HFFc6 (cell line): ENCODE measurements around the gene LINC00632. TPM values are rescaled to one million over a fixed set of nuclear protein-coding genes. Genes with fewer than 3 reads are reported as not detected.
A peak's percentile ranks its signal among the peaks of the same experiment; 100 is the strongest.

ENCODE experiments used
- DNase-seq: peaks from one replicate; pipeline ENCODE4 v3.0.0-alpha.2; 2018
- H3K27ac Mint-ChIP-seq: 2 replicates; pipeline ENCODE4 v1.8.0; 2020; ENCODE audit warnings: mild to moderate bottlenecking, mixed read lengths
- H3K27me3 Mint-ChIP-seq: 2 replicates; pipeline ENCODE4 v1.8.0; 2021; ENCODE audit warnings: mild to moderate bottlenecking, moderate library complexity, mixed read lengths; ENCODE audit not compliant: insufficient read depth
- H3K36me3 Mint-ChIP-seq: 2 replicates; pipeline ENCODE4 v1.8.0; 2021; ENCODE audit warnings: low read depth, mixed read lengths
- H3K4me1 Mint-ChIP-seq: 2 replicates; pipeline ENCODE4 v1.8.0; 2020; ENCODE audit warnings: low read depth, mixed read lengths
- H3K4me3 Mint-ChIP-seq: 2 replicates; pipeline ENCODE4 v1.8.0; 2020; ENCODE audit warnings: mild to moderate bottlenecking, moderate library complexity, mixed read lengths
- H3K9me3 Mint-ChIP-seq: 2 replicates; pipeline ENCODE4 v1.8.0; 2020; ENCODE audit warnings: mild to moderate bottlenecking, mixed read lengths
- total RNA-seq, 6 experiments: library from RNA; stranded (reverse); fragmentation: NEBNext Ultra II Directional; extraction: Animal tissue kit (Norgen Biotek cat#: 25700); gene quantifications; 2 replicates in 1 of 6; 3 replicates in 5 of 6; pipeline ENCODE4 v1.2.3, GENCODE V29; 2021
- TF ChIP-seq, protein P1 (sequence below): fragments of 200-600 bp; sonication (generic); IDR thresholded peaks from 2 replicates; pipeline ENCODE4 v1.5.0; 2021; ENCODE audit warnings: antibody characterized with exemption, mild to moderate bottlenecking

The LINC00632 gene
- total RNA-seq, 6 experiments from 2014 or later = 115 to 236 (median 155) TPM

DNA sequence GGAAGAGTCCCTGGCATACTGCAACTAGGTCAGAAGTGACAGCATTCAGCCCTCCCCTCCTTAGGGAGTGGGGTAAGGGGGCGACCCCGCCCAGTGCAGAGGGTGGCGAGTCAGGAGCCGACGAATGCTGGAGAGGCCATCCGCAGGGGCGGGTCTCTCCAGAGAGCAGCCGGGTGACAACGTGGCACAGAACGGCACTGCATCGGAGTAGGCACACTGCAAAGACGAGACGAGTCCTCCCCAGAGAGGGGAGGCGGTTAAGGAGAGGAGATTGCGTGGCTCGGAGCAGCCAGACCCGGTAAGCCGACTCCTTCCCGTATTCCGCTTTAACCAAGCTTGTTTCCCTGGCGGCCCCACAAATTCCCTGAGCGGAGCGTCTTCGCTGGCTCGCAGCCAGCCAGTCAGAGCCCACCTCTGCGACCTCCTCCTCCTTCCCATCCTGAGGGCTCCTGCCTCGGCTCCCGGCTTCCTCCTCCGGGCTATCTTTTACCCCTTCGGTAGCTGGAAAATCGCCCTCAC lies 54.9 kb downstream of the LINC00632 start:
- Mint-ChIP-seq H3K27ac (peak overlapping the region; percentile 93), H3K9me3 (no peaks in the 10 kb centered on the region), H3K36me3 (no peaks in the 10 kb centered on the region), H3K27me3 (no peaks in the 10 kb centered on the region), H3K4me3 (peak overlapping the region; percentile 97), H3K4me1 (peaks cover 38% of the 10 kb centered on the region)
- DNase-seq = peak; percentile 41
- TF ChIP-seq, protein P1, sequence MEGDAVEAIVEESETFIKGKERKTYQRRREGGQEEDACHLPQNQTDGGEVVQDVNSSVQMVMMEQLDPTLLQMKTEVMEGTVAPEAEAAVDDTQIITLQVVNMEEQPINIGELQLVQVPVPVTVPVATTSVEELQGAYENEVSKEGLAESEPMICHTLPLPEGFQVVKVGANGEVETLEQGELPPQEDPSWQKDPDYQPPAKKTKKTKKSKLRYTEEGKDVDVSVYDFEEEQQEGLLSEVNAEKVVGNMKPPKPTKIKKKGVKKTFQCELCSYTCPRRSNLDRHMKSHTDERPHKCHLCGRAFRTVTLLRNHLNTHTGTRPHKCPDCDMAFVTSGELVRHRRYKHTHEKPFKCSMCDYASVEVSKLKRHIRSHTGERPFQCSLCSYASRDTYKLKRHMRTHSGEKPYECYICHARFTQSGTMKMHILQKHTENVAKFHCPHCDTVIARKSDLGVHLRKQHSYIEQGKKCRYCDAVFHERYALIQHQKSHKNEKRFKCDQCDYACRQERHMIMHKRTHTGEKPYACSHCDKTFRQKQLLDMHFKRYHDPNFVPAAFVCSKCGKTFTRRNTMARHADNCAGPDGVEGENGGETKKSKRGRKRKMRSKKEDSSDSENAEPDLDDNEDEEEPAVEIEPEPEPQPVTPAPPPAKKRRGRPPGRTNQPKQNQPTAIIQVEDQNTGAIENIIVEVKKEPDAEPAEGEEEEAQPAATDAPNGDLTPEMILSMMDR = no peak

DNA sequence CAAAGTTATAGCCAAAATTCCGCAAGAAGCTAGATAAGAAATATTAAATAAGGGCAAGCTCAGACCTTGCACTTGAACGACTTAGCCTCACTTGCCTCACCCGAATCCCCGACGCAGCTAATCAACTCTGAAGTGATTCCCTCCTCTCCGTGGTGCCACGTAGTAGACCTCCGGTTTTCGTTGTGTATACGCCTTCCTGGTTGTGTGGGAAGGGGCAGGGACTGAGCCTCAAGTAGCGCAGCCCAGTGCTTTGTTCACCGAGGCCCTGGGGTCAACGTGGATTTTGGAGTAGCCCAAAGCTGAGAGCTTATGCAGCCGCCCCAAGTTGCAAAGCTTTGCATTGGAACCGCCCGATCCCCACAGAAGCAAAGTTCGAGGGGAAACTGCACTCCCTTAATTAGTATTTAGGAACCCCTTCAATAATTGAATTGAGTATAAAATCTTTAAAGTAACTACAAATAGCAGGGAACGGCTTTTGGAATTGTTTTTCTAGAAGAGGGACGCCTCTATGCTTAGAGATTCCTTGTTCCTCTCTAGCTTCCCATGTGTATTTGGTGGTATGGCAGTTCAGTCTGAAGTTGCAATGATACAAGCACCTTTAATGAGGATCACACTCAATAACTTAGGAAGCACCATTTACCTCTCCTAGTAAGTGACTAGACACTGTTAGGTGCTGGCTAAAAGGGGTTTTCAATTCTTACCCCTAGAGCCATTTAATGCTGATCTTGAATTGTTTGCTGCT lies 55.7 kb downstream of the LINC00632 start:
- Mint-ChIP-seq H3K9me3 (no peaks in the 10 kb centered on the region), H3K4me3 (peak overlapping the region; percentile 97), H3K4me1 (peaks cover 43% of the 10 kb centered on the region), H3K27me3 (no peaks in the 10 kb centered on the region), H3K36me3 (no peaks in the 10 kb centered on the region), H3K27ac (peak overlapping the region; percentile 93)
- TF ChIP-seq, protein P1 = no peak
- DNase-seq = no peak

DNA sequence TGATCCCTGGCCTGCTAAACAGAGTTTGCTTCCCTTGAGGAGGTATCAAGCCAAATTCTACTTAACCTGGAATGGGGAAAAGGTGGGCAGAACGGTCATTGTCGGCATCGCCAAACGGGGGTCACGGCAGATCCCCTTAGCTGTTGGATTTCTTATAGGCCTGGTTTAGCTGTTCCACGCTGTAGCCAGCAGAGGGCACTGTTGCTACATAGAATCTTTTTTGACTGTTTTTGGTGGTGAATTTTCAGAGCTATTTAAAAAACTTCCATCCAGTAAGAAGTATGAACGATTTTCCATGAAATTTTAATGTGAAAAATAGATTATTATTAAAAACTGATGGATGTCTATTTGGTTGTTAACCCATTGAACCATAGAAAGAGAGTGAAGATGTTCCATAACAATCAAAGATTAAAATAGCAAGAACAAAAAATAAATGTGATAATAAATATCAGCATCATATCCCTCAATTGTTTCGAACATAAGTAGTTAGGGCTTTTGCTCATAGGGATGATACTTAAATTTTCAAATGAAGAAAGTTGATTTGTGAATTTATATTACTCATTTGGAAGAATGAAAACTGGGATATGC lies 56.6 kb downstream of the LINC00632 start:
- Mint-ChIP-seq H3K27ac (peak overlapping the region; percentile 93), H3K4me1 (peaks cover 43% of the 10 kb centered on the region), H3K4me3 (peak overlapping the region; percentile 97), H3K36me3 (no peaks in the 10 kb centered on the region), H3K27me3 (no peaks in the 10 kb centered on the region), H3K9me3 (no peaks in the 10 kb centered on the region)
- TF ChIP-seq, protein P1 = peak; percentile 87
- DNase-seq = peak; percentile 53

DNA sequence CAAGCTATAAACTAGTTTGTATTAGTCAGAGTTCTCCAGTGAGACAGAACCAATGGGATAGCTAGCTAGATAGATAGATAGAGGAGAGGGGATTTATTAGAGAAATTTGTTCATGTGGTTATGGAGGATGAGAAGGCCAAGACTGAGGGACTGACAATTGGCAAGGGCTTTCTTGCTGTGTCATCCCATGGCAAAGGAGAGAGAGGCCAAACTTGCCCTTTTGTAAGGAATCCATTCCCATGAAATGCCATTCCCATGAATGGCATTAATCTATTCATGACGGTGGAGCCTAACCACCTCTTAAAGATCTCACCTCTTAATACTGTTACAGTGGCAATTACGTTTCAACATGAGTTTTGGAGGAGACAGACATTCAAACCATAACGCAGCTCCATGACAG lies 58.1 kb downstream of the LINC00632 start:
- DNase-seq = peak; percentile 21

DNA sequence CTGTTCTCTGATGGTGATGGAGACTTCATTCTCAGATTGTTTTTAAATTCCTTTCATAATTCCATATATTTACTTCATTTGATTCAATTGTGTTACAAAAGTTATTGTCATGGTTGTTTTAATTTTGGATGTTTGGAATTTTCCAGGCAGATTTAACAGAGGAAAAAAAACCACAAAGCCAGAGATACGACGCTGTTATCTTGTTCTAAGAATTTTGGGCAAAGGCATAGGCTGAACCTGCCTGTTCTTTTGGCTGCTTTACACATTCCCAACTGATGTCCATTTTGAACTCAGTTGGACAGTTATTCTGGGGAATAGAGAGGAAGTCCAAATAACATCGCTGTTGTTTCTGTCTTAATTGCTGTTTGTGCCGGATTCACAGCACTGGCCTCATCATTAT lies 65.7 kb downstream of the LINC00632 start:
- peaks cover 24% of the 10 kb centered on the region; the same call in 1 of the 2 replicates for H3K4me1 Mint-ChIP-seq
- H3K27me3 Mint-ChIP-seq = 0 out of 2 replicates have a peak, but pooled peaks cover 1% of the 10 kb centered on the region
- H3K27ac Mint-ChIP-seq = no peak overlapping the region; the same call in 1 of the 2 replicates
- no peaks in the 10 kb centered on the region for H3K9me3 Mint-ChIP-seq
- no peak overlapping the region; the same call in 1 of the 2 replicates for H3K4me3 Mint-ChIP-seq
- DNase-seq = no peak
- H3K36me3 Mint-ChIP-seq = peaks cover 34% of the 10 kb centered on the region
- TF ChIP-seq, protein P1 = no peak

More for the DNA sequence above, 58.1 kb downstream of the LINC00632 start:
- TF ChIP-seq, protein P1 = no peak
- Mint-ChIP-seq H3K4me1 (peaks cover 42% of the 10 kb centered on the region), H3K9me3 (no peaks in the 10 kb centered on the region), H3K4me3 (peak overlapping the region; percentile 97), H3K27me3 (no peaks in the 10 kb centered on the region), H3K36me3 (peaks cover 8% of the 10 kb centered on the region), H3K27ac (peak overlapping the region; percentile 77)
